HS-27A (cell line): Measurements from ENCODE around the gene RAB6C.
"Not testable (repeated sequence)": the region's sequence is repeated elsewhere in the genome, so short reads cannot be mapped to it uniquely, and the experiment has no call there.

Source experiments
- DNase-seq: peaks from one replicate; pipeline ENCODE4 v3.0.0-alpha.2; 2012; ENCODE audit warnings: low read depth, missing footprints

RAB6C gene

DNA sequence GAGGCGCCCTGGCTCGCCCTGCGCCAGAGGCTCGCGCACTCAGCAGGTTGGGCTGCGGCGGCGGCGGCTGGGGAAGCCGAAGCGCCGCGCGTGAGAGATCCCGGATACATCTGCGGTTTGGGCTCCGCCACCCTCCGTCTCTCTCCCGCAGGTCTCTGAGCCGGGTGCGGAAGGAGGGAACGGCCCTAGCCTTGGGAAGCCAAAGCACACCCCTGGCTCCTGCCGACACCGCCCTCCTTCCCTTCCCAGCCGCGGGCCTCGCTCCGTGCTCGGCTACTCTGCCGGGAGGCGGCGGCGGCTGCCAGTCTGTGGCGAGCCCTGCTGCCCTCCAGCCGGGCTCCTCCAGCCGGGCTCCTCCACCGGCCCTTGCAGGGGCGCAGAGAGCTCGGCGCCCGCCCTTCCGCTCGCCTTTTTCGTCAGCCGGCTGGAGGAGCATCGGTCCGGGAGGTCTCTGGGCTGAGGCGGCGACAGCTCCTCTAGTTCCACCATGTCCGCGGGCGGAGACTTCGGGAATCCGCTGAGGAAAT, at the start of gene RAB6C:
Gene RAB6C (plus strand): TSS at position 38 of the 527 bp plus-strand sequence. CDS start 450 bp downstream, at position 488.
- DNase-seq = not testable (repeated sequence)

DNA sequence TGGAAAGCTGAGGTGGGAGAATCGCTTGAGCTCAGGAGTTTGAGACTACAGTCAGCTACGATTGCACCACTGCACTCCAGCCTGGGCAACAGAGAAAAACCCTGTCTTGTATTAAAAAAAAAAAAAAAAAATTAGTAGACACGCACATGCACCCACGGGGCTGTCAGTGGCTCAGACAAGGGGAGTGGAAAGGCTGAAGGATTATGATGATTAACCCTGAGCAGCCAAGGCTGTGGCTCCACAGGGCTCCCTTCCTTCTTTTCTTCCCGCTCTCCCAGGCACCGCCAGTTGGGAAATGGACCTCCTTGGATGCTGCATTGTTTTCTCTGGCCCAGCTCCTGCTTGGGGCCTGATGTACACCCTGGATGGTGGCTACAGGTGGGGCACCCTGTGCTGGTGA, 49.0 kb upstream of the RAB6C start:
- DNase-seq = no peak

DNA sequence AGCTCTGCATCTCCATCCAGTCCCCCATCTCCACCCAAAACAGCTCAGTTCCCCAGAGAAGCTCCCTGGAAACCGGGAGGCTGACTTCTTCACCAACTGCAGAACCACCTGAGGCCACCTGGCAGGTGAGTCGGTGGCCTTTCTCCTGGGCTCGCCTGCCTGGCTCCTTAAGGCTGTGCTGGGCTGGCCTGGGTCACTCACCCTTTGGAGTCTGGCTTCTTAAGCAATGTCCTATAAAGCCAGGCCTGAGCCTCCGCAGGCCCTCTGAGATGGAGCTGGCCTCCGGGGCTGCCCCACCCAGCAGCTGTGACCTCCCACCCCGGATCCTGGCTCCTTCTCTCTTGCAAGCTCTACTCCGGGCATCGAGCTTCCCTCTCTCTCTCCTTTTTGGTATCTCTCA, 46.1 kb upstream of the RAB6C start:
- DNase-seq = not testable (repeated sequence)

DNA sequence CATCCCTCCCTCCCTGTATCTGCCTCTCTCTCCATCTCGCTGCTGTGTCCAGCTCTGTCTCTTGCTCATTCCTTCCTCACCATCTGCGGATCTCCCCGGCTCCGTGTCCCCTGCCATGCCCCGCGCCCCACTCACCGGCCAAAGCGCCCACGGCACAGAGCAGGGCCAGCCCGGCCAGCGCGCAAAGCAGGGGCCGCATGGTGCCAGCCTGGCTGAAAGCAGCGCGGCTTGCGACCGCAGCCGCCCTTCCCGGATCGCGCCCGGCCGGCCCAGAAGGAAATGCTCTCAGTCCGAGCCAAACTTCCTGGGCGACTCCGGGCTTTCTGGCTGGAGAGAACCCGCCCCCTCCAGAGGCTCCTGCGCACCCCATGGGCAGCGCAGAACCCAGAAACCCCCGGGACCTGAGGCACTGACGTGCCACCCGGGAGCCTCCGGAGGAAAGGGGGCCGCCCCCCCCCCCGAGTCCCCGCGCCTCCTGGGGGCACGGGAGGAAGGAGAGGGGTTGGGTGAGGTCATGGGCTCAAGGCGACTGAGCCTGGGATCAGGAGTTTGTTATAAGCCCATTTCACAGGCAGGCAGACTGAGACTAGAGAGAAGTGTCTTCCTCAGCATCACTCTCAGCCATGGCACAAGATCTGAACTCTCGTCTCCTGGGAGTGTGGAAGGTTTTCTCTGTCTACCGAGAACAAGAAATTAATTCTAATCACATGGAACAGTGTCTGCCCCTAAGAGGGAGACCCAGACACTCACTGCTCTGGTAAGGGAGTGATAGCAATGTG, 45.2 kb upstream of the RAB6C start:
- no peak for DNase-seq

DNA sequence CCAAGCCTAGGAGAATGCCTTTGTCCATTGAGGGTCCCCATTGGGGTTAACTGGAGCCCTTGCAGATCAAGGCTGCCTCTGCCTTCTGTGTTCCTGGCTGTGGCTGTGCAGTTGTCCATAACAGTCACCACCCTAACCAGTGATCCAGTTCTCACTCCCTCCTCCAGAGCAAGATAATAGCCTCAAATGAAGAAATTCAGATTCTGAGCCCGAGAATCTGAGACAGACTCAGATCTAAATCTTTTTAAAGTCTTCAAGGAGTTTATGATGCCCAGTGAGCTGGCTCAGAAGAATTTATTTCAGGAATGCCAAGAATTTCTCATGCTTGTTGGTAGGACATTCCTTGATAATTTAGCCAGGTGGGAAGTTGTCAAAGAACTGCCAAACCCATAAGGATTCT, 44.3 kb upstream of the RAB6C start:
- DNase-seq = no peak

DNA sequence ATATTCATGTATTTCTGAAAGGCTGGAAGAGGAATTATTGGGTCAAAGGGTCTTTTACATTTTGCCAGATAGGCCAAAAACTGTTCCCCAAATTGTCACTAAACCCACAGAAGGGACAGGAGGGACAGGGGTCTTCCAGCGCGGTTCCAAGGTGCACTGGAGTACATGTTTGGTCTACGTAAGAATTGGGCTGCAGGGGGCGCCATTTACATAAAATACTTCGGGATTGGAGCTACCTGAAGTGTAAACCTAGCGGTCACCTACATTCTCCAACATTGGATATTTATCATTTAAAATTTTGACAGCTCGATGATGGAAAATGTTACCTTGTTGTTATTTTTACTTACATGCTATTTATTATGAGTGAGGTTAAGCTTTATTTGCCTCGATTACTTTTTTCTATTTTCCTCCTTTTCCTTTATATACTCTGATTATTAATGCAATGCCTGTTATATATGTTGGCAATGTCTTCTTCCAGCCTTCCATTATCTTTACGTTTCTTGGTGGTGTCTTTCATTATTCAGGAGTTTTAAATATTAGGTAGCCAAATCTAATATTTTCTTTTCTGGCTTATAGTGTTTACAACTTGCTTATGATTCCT, 43.0 kb upstream of the RAB6C start:
- no peak for DNase-seq

DNA sequence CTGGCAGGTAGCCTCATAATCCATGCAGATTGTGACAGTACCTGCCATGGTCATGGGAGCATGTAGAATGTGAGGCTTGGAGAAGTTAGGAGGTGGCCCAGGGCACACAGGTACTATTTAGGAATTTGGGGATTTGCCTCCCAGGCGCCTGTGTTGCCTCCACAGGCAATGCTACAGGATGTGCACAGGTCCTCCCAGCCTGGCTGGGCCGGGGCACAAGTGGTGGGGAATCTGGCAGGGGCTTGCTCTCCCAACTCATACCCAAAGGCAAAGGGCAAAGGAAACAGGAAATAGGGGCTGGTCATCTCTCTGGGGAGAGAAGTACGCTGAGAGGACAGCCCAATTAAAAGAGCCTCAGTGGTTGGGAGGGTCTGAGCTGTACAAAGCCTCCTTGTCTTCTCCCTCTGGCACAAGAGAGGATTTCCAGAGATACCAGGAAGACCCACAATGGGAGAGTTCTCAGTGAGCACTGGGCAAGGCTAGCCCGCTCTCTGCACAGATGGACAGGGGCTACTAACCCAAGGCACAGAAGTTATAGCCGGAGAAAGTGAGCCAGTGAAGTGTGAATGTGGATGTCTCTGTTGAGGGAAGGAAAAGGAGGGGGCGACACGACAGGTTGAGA, 40.5 kb upstream of the RAB6C start:
- DNase-seq = not testable (repeated sequence)

DNA sequence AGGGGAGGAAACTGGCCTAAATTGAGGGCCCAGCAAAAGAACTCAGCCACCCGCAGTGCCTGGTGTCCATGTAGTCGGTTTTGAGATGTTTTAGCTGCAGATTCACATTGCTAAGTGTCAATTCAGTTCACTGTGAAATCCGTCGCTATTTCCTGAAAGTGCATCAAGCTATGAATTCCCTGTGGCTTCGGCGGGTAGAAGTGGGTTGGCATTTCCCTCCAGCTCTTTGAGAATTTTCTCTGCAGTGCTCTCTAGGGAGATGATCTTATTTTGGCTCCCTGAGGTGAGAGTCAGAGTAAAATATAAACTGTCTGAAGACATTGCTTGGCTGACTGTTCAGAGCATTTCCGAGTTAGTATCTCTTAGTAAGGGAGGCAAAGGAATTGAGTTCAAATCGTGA, 36.0 kb upstream of the RAB6C start:
- DNase-seq = not testable (repeated sequence)

DNA sequence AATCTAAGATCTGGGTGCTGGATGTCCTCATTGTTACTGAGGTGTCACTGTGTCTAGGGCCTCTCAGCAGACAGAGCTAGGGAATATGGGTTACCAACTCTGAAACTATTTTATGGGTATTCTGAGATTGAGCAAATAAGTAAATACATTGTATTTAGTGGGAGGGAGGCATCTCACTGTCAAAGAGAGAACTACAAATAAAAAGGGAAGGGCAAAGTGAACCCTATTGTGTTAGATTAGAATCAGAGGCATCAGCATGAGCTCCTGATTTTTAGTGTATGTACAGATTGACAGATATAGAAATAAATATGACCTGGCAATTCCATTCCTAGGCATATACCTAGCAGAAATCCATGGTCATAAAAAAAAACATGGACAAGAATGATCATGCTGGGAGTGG, 33.9 kb upstream of the RAB6C start:
- no peak for DNase-seq

DNA sequence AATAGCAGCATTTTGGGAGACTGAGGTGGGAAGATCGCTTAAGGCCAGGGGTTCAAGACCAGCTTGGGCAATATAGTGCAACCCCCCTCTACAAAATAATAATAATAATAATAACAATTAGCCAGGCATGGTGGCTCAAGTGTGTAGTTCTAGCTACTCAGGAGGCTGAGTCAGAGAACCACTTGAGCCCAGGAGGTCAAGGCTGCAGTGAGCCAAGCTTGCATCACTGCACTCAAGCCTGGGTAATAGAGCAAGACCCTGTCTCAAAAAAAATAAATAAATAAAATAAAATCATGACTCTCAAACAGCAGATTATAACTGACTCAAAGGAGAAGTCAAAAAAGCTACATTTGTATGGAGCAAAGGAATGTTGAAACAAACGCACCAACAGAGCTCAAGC, 31.8 kb upstream of the RAB6C start:
- not testable (repeated sequence) for DNase-seq

DNA sequence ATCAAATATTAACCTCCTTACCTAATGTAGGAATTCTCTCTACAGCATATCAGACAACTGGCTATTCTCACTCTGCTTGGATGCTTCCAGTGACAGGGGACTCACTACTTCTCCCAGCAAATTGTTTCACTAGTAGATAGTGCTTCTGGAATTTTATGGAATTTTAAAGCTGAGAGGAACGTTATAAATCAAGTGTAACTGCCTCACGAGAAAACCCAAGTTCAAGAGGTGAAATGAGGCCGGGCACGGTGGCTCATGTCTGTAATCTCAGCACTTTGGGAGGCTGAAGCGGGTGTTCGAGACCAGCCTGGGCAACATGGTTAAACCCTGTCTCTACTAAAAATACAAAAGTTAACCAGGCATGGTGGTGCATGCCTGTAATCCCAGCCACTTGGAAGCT, 23.3 kb upstream of the RAB6C start:
- not testable (repeated sequence) for DNase-seq

DNA sequence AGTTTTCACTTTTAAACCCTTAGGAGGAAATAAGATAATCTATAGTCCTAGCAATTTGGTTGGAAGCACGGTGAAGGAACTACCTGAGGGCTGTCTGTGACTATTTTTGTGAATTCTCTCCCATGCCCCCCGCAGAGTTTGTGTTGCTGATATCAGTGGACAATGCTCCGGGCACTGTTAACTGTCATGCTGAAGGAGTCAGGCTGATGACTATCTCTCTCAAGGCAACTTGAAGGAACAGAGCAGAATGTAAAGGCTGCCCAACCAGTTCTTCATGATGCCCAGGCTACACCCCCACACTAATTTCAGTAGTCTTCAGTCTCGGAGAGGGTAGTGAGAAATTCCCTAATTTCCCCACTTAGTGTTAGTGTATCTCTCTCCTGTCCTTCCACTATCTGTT, 21.6 kb upstream of the RAB6C start:
- DNase-seq = no peak

DNA sequence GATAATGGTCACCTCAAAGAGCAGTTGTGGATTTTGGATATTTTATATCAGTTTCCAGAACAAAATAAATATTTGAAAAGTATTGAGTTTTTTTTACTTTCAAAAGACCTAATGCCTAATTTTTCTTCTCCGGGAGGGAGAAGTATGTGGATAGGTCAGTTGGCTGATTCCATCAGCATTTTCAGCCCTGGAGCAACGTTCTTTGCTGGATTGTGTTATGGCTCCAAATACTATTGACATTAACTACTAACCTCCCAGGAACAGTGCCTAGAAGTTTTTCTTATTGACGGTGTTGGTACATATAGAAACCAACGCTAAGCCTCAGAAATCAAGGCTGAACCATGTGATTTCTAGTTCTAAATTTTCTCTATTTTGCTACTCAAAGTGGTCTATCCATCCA, 20.7 kb upstream of the RAB6C start:
- DNase-seq = not testable (repeated sequence)

DNA sequence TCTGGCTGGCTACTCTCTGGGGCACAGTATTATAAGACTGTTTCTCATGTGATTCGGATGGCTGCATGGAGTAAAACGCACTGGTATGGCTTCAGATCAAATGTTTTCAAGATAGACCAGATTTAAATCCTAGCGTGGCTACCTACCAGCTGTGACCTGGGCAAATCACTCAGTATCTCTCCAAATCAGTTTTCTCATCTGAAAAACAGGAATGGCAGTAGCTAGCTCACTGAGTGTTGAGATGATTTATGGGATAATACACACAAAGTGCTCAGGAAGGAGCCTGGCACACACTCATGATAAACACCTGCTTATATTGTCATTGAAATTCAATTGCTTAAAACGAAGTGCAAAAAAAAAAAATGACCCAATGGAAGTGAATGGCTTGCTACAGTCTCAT, 10.9 kb upstream of the RAB6C start:
- DNase-seq = not testable (repeated sequence)

DNA sequence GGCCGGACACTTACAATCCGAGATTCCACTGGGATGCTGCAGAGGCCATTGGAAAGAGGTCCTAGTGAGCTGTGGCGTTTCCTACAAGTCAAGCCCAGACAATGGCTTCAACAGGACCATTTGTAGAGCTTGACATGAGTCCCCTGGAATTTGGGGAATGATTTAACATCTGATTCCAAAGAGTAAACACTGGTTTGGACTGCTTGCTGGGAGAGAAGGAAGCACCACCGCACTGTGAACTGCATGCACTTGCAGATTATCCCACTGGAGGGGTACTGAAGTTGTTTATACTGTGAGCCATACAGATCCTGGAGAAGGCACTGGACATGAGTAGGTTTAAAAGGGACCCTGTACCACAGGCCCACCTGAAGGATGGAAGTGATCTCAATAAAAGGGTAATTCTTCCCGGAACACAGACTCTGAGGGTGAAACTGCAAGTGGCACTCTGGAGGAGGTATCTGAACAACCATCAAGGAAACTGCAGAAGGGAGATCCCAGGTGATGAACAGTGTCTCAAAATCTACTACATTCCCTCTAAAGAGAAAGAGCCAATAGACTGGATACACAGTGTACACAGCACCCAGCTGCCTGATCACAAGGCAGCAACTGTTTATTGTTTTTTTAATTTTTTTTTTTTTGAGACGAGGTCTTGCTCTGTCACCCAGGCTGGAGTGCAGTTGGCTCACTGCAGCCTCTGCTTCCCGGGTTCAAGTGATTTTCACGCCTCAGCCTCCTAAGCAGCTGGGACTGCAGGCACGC, 4.3 kb upstream of the RAB6C start:
- DNase-seq = no peak

DNA sequence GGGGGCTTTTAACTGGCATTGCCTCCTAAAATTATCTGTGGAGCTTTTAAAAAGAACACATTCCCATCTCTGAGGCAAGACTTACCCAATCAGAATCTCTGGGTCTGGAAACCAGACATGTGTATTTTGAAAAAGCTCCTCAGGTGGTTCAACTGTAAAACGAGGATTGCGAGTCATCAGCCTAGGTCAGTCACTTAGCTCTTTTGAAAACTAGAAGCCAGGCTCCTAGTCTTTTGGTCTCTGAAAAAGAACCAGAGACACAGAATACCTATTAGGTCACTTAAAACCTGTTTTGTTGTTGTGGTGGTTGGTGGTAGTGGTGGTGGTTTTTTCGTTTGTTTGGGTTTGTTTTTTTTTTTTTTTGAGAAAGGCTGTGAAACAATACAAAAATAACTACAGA, 2.5 kb upstream of the RAB6C start:
- DNase-seq = not testable (repeated sequence)

DNA sequence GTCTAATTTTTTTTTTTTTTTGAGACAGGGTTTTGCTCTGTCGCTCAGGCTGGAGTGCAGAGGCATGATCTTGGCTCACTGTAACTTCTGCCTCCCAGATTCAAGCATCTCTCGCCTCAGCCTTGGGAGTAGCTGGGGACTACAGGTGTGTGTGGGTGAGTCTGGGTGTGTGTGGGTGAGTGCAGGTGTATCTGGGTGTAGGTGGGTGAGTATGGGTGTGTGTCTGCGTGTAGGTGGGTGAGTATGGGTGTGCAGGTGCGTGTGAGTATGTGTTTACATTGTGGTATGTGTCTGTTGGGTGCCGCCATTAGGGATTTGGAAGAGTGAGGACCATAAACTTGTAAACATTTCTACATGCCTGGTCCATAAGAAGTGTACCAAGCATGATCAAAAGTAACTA, 1.5 kb upstream of the RAB6C start:
- DNase-seq = no peak

DNA sequence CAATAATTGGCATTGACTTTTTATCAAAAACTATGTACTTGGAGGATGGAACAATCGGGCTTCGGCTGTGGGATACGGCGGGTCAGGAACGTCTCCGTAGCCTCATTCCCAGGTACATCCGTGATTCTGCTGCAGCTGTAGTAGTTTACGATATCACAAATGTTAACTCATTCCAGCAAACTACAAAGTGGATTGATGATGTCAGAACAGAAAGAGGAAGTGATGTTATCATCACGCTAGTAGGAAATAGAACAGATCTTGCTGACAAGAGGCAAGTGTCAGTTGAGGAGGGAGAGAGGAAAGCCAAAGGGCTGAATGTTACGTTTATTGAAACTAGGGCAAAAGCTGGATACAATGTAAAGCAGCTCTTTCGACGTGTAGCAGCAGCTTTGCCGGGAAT, 780 bp downstream of the RAB6C start:
- DNase-seq = not testable (repeated sequence)

DNA sequence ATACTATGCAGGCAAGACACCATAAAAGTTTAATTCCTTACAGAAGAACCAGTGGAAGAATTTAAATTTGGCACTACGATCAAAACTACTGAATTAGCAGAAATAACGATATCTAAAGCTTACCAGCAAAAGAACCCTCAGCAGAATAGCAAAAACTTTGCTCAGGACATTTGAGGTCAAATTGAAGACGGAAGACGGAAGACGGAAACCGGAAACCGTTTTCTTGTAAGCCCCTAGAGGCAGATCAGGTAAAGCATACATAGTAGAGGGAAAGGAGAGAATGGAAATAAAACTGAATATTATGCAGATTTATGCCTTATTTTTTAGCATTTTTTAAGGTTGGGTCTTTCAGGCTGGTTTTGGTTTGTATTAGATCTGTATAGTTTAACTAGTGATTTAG, 2.2 kb downstream of the RAB6C start:
- DNase-seq = not testable (repeated sequence)

DNA sequence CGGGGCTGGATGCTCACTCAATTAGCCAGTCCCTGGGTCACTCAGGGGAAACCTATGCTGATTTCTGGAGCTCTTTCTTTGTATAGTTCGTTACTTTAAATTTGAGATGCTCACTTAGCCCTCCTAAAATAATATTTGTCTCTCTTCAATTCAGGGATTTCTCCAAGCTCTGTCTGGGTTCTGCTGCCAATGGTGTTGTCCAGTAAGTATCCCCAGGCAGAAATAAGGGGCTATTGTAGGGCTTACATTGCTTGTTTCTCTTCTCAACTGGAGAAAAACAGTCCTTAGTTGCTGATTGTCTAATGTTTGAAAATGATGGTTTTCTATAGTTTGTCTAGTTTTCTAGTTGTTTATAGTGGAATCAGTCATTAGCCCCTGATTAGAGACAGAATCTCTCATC, 5.0 kb downstream of the RAB6C start:
- no peak for DNase-seq

DNA sequence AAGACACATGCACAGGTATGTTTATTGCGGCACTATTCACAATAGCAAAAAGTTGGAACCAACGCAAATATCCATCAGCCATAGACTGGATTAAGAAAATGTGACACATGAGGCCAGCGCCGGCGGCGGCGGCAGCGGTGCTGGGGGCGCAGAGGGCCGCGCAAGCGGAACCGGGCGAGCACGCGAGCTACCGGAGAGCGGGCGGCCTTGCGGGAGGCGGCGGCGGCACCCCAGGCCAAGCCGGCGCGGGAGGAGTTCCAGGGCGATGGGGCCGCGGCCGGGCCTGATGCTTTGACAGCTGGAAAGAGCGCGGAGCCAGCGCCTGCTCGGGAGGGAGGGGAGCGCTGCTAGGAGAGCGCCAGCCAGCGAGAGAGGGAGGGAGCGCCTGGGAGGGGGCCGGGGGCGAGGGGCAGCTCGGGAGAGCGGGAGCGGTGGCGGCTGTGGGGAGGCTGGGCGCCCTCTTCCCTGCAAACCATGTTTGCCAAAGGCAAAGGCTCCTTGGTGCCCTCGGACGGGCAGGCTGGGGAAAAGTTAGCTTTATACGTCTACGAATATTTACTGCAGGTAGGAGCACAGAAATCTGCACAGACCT, 13.0 kb downstream of the RAB6C start:
- DNase-seq = not testable (repeated sequence)

DNA sequence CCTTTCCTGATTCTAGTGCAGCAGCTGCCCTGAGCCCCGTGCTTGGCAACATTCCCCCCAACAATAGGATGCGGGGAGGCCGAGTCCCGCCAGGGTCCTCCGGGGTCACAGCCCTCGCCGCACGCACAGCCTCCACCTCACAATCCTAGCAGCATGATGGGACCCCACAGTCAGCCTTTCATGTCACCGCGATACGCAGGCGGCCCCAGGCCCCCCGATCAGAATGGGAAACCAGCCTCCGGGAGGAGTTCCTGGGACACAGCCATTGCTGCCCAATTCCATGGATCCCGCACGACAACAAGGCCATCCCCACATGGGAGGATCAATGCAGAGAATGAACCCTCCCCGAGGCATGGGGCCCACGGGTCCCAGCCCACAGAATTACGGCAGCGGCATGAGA, 13.7 kb downstream of the RAB6C start:
- not testable (repeated sequence) for DNase-seq
